HG03064 (cell line): Measurements from ENCODE around the gene PPP2R3B.
"Not testable (repeated sequence)": the region's sequence is repeated elsewhere in the genome, so short reads cannot be mapped to it uniquely, and the experiment has no call there.

Experiments
- ATAC-seq: cut with Tn5 transposase; IDR thresholded peaks from one replicate; pipeline ENCODE4 v1.9.1; 2021; ENCODE audit warnings: low read depth; ENCODE audit not compliant: unreplicated experiment

The PPP2R3B gene

GRCh38 chrX:307261-308111 lies 79.2 kb downstream of the PPP2R3B start:
- ATAC-seq = no peak

GRCh38 chrX:306614-307251 lies 80.0 kb downstream of the PPP2R3B start:
- ATAC-seq = not testable (repeated sequence)

DNA sequence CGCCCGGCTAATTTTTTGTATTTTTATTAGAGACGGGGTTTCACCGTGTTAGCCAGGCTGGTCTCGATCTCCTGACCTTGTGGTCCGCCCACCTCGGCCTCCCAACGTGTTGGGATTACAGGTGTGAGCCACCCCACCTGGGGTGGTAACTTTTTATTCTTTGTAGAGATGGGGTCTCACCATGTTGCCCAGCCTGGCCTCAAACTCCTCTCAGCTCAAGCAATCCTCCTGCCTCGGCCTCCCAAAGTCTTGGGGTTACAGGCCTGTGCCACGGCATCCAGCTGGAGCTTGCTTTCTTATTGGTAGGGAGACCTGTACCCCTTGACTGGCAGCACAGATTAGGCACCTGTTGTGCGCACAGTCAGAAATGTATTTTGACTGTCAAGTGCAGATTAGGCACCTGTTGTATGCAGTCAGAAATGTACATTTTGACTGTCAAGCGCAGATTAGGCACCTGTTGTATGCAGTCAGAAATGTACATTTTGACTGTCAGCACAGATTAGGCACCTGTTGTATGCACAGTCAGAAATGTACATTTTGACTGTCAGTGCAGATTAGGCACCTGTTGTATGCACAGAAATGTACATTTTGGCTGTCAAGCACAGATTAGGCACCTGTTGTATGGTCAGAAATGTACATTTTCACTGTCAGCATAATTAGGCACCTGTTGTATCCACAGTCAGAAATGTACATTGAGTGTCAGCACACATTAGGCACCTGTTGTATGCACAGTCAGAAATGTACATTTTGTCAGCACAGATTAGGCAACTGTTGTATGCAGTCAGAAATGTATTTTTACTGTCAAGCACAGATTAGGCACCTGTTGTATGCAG lies 80.7 kb downstream of the PPP2R3B start:
- ATAC-seq = not testable (repeated sequence)

- no peak for ATAC-seq
These were observed 83.7 kb downstream of the PPP2R3B start for GRCh38 chrX:302975-303374.

DNA sequence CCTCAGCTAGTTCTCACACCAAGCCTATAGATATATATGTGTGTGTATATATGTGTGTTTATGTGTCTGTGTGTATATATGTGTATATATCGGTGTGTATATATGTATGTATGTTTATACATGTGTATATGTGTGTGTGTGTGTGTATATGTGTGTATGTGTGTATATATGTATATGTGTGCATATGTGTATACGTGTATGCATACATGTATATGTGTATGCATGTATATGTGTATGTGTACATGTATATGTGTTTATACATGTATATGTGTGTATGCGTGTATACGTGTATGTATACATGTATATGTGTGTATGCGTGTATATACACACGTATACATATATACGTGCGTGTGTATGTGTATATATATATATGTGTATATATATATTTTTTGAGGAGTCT lies 86.4 kb downstream of the PPP2R3B start:
- ATAC-seq = no peak

GRCh38 chrX:298993-299392 lies 87.7 kb downstream of the PPP2R3B start:
- no peak for ATAC-seq

DNA sequence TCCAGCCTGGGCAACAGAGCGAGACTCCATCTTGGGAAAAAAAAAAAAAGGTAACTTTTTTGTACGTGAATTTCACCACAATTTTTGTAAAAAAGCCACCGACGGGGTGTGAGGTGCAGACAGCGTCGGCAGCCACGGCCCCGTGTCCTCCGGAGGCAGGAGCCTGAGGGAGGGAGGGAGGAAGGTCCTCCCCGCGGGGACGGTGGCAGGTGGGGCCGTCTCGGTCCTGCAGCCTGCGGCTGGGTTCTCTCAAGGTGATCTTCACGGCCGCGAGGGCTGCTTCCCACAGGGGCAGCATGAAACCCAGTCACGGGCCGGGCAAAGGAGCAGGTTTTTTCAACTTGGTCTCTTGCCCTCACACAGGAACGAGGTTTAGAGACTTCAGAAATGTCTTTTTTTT lies 91.6 kb downstream of the PPP2R3B start:
- no peak for ATAC-seq

GRCh38 chrX:292900-293897 lies 93.5 kb downstream of the PPP2R3B start:
- no peak for ATAC-seq

DNA sequence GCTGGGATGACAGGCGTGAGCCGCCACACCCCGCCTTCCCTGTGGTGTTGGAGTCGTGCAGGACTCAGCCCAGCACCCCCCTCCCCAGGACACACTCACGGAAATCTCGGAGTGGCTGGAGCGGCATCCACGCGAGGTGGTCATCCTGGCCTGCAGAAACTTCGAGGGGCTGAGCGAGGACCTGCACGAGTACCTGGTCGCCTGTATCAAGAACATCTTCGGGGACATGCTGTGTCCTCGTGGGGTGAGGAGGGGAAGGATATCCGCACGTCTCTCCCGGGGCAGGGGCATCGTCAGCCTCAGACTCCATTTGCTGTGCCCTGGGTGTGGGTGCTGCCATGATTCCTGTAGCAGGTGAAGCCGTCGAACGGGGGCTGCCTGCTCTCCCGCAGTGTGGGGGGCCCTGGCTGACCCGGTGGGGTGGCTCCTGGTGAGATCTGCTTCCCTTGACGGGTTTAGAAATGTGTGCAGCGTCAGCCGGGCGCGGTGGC lies 95.3 kb downstream of the PPP2R3B start:
- no peak for ATAC-seq

GRCh38 chrX:290476-291166 lies 96.1 kb downstream of the PPP2R3B start:
- no peak for ATAC-seq

DNA sequence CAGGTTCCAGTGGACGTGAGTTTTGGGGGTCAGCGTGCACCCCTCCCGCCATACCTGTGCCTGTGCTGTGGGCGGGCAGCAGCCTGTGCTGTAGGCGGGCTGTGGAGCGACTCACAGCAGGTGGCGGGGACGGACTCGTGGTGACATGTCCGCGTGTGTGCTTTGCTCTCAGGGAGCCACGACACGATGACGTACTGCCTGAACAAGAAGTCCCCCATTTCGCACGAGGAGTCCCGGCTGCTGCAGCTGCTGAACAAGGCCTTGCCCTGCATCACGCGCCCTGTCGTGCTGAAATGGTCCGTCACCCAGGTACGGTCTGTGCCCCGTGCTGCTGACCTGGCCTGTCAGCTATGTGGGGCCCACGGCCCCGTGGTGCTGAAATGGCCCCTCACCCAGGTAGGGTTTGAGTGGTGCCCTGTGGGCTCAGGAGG lies 98.1 kb downstream of the PPP2R3B start:
- no peak for ATAC-seq

GRCh38 chrX:287670-288069 lies 99.0 kb downstream of the PPP2R3B start:
- no peak for ATAC-seq

- ATAC-seq = no peak
These were observed 101.5 kb downstream of the PPP2R3B start for GRCh38 chrX:285076-285677.
